Neural cell (in vitro differentiated cells): Measurements from ENCODE around the gene ZFY.

ENCODE experiments used
- EP300 ChIP-seq: fragments of 450-650 bp; conservative IDR thresholded peaks from 2 replicates; pipeline ENCODE4 v1.6.1; 2014; ENCODE audit warnings: antibody characterized with exemption, mild to moderate bottlenecking, moderate library complexity; ENCODE audit not compliant: poor library complexity, severe bottlenecking
- EZH2 ChIP-seq: fragments of 200-600, 300-800 bp; shearing (Covaris generic), sonication (generic); IDR thresholded peaks from 2 replicates; pipeline ENCODE4 v1.6.1; 2014; ENCODE audit warnings: antibody characterized with exemption, low read length, borderline replicate concordance, mild to moderate bottlenecking; ENCODE audit not compliant: insufficient read depth, poor library complexity, severe bottlenecking
- MXI1 ChIP-seq: fragments of 450-650 bp; conservative IDR thresholded peaks from 2 replicates; pipeline ENCODE4 v1.6.1; 2014; ENCODE audit warnings: antibody characterized with exemption, mild to moderate bottlenecking; ENCODE audit not compliant: poor library complexity, severe bottlenecking
- TAF1 ChIP-seq: IDR thresholded peaks from 2 replicates; pipeline ENCODE4 v1.6.1; 2012; ENCODE audit warnings: low read depth
- TF ChIP-seq, protein P1 (sequence below): fragments of 450-650 bp; IDR thresholded peaks from 2 replicates; pipeline ENCODE4 v1.5.1; 2014; ENCODE audit warnings: antibody characterized with exemption, mild to moderate bottlenecking, moderate library complexity; ENCODE audit not compliant: poor library complexity, severe bottlenecking
- TF ChIP-seq, protein P2 (sequence below): IDR thresholded peaks from 2 replicates; pipeline ENCODE4 v1.6.1; 2012; ENCODE audit warnings: borderline replicate concordance

DNA sequence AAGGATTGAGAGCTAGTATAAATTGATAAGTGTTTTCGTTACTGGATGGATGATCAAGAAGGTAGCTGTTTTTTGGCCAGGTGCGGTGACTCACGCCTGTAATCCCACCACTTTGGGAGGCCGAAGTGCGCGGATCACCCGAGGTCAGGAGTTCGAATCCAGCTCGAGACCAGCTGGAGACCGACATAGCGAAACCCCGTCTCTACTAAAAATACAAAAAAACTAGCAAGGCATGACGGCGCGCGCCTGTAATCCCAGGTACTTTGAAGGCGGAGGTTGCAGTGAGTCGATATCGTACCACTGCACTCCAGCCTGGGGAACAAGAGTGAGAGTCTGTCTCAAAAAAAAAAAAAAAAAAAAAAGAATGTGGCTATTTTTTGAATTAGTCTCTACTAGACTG is 2.0 kb downstream of the ZFY start:
- TF ChIP-seq, protein P1, sequence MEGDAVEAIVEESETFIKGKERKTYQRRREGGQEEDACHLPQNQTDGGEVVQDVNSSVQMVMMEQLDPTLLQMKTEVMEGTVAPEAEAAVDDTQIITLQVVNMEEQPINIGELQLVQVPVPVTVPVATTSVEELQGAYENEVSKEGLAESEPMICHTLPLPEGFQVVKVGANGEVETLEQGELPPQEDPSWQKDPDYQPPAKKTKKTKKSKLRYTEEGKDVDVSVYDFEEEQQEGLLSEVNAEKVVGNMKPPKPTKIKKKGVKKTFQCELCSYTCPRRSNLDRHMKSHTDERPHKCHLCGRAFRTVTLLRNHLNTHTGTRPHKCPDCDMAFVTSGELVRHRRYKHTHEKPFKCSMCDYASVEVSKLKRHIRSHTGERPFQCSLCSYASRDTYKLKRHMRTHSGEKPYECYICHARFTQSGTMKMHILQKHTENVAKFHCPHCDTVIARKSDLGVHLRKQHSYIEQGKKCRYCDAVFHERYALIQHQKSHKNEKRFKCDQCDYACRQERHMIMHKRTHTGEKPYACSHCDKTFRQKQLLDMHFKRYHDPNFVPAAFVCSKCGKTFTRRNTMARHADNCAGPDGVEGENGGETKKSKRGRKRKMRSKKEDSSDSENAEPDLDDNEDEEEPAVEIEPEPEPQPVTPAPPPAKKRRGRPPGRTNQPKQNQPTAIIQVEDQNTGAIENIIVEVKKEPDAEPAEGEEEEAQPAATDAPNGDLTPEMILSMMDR: no peak
- TF ChIP-seq EP300 (no peak), EZH2 (no peak), MXI1 (no peak), TAF1 (no peak)
- TF ChIP-seq, protein P2, sequence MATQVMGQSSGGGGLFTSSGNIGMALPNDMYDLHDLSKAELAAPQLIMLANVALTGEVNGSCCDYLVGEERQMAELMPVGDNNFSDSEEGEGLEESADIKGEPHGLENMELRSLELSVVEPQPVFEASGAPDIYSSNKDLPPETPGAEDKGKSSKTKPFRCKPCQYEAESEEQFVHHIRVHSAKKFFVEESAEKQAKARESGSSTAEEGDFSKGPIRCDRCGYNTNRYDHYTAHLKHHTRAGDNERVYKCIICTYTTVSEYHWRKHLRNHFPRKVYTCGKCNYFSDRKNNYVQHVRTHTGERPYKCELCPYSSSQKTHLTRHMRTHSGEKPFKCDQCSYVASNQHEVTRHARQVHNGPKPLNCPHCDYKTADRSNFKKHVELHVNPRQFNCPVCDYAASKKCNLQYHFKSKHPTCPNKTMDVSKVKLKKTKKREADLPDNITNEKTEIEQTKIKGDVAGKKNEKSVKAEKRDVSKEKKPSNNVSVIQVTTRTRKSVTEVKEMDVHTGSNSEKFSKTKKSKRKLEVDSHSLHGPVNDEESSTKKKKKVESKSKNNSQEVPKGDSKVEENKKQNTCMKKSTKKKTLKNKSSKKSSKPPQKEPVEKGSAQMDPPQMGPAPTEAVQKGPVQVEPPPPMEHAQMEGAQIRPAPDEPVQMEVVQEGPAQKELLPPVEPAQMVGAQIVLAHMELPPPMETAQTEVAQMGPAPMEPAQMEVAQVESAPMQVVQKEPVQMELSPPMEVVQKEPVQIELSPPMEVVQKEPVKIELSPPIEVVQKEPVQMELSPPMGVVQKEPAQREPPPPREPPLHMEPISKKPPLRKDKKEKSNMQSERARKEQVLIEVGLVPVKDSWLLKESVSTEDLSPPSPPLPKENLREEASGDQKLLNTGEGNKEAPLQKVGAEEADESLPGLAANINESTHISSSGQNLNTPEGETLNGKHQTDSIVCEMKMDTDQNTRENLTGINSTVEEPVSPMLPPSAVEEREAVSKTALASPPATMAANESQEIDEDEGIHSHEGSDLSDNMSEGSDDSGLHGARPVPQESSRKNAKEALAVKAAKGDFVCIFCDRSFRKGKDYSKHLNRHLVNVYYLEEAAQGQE: no peak
